Fibroblast of the aortic adventitia (primary cell): ENCODE results near the gene GPC6. TPM values are rescaled to one million over a fixed set of nuclear protein-coding genes. Genes with fewer than 3 reads are reported as not detected.

Experiments used
- DNase-seq: peaks from one replicate; pipeline ENCODE4 v3.0.0-alpha.2; 2010; ENCODE audit warnings: low read depth
- H3K4me3 ChIP-seq: 2 replicates; pipeline ENCODE4 v1.5.1; 2011; ENCODE audit warnings: low read depth, mild to moderate bottlenecking, control low read depth, low read length, moderate library complexity
- total RNA-seq: library from RNA; depleted of rRNA; stranded (reverse); fragments of >200 nt; gene quantifications from 2 replicates; pipeline ENCODE4 v1.2.3, GENCODE V29; 2012; ENCODE audit warnings: low replicate concordance
- TF ChIP-seq, protein P1 (sequence below): IDR thresholded peaks from 2 replicates; pipeline ENCODE4 v1.5.1; 2011; ENCODE audit warnings: mild to moderate bottlenecking, low read length, control low read depth, inconsistent platforms; ENCODE audit not compliant: insufficient read depth

The GPC6 gene
- total RNA-seq, 1 donor: 92.6 TPM

DNA sequence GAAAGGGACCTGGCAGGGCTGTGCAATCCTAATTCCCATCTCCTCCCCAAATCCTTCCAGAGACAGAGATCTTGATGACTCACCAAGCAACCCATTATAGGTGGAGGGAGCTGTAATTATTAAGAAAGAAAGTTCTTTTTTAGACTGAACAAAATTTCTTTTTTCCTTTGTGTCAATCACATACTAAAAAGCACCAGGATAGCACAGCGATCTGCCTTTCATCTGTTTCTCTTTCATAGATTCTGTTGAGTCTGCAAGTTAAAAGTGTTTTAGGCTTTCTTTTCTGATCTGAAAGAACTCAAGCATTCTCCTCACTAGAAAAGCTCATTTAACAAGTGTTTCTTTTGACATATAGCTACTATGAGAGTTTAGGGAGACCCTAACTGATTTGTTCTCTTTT, 1030.1 kb downstream of the GPC6 start:
- no peak for DNase-seq
- TF ChIP-seq, protein P1, sequence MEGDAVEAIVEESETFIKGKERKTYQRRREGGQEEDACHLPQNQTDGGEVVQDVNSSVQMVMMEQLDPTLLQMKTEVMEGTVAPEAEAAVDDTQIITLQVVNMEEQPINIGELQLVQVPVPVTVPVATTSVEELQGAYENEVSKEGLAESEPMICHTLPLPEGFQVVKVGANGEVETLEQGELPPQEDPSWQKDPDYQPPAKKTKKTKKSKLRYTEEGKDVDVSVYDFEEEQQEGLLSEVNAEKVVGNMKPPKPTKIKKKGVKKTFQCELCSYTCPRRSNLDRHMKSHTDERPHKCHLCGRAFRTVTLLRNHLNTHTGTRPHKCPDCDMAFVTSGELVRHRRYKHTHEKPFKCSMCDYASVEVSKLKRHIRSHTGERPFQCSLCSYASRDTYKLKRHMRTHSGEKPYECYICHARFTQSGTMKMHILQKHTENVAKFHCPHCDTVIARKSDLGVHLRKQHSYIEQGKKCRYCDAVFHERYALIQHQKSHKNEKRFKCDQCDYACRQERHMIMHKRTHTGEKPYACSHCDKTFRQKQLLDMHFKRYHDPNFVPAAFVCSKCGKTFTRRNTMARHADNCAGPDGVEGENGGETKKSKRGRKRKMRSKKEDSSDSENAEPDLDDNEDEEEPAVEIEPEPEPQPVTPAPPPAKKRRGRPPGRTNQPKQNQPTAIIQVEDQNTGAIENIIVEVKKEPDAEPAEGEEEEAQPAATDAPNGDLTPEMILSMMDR: no peak
- no peak overlapping the region for H3K4me3 ChIP-seq

GRCh38 chr13:94259984-94260383, 1033.4 kb downstream of the GPC6 start:
- no peak overlapping the region for H3K4me3 ChIP-seq
- no peak for DNase-seq
- TF ChIP-seq, protein P1: no peak

DNA sequence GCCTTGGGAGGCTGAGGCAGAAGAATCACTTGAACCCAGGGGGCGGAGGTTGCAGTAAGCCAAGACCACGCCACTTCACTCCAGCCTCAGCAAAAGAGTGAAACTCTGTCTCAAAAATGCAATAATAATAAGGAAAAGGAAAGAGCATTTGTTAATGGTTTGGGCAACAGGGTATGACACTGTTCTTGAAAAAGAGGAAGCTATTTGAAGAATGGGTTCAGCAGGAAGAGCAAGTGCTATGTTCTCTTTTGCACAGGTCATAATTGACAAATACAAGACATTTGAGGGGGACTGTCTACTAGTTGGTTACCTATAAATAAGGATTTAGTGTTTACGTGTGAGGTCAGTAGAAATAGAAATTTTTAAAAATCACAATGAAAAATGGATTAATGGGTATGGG, 1034.6 kb downstream of the GPC6 start:
- TF ChIP-seq, protein P1: no peak
- H3K4me3 ChIP-seq: no peak overlapping the region
- DNase-seq: no peak

GRCh38 chr13:94263038-94263437, 1036.4 kb downstream of the GPC6 start:
- TF ChIP-seq, protein P1: no peak

DNA sequence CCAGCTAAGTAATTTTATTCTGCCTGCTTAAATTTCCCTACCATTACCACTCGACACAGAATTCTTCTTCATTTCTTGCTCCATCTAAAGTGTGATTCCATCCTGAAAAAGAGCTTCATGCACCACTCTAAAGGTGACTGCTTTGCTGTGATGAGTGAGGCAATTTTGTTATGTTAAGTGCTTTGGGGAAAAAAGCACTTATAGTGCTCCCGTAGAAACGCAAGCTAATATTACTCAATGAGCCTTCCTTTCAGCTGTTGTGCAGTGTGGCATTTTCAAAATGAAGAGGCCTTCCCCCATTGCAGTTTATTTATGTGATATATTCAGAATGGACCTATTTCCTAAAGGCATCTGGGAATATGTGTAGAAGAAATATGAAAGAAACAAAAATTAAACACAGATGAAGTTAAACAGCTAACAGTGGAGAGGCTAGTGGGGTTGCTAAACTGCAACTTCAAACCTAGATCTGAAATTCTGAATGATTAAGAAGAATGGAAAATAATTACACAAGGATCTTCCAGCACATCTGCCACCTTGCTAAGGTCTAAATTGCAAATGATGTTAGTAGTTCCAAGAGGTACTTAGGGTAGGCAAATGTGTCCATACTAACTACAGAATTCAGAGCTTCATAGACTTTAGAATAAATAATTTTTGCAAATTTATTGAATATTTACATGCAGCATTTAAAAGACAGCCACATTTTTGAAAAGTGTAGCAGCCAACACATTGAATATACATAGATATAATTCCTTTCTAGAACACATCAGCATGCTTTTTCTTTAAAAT, 1041.2 kb downstream of the GPC6 start:
- no peak for DNase-seq
- TF ChIP-seq, protein P1: no peak
- no peak overlapping the region for H3K4me3 ChIP-seq

More at GRCh38 chr13:94263038-94263437, 1036.4 kb downstream of the GPC6 start:
- no peak overlapping the region for H3K4me3 ChIP-seq
- no peak for DNase-seq

GRCh38 chr13:94268661-94269060, 1042.1 kb downstream of the GPC6 start:
- no peak overlapping the region for H3K4me3 ChIP-seq
- no peak for DNase-seq
- TF ChIP-seq, protein P1: no peak
